Vagina (tissue), 2 donors: ENCODE results near the gene RAB3IL1. TPM values are rescaled to one million over a fixed set of nuclear protein-coding genes. Genes with fewer than 3 reads are reported as not detected.
A peak's percentile ranks its signal among the peaks of the same experiment; 100 is the strongest.

Experiments used
- DNase-seq, 2 donors: peaks; one replicate each; pipeline ENCODE4 v3.0.0-alpha.2; 2017; ENCODE audit errors: extremely low spot score in 2 of 2
- H3K27ac ChIP-seq: fragments of 200-600 bp; sonication (generic); one replicate; pipeline ENCODE4 v1.5.1; 2019
- H3K27me3 ChIP-seq: fragments of 200-600 bp; sonication (generic); one replicate; pipeline ENCODE4 v1.5.1; 2019
- H3K36me3 ChIP-seq, 2 donors: fragments of 200-600 bp; sonication (generic); one replicate each; pipeline ENCODE4 v1.5.1; 2017 to 2019
- H3K4me1 ChIP-seq: fragments of 200-600 bp; sonication (generic); one replicate; pipeline ENCODE4 v1.5.1; 2019
- H3K4me3 ChIP-seq, 2 donors: fragments of 200-600 bp; sonication (generic); 1 replicate in 1 of 2; 2 replicates in 1 of 2; pipeline ENCODE4 v1.5.1; 2016 to 2019
- H3K9me3 ChIP-seq: fragments of 200-600 bp; sonication (generic); one replicate; pipeline ENCODE4 v1.5.1; 2019
- CTCF ChIP-seq, 3 experiments: fragments of 450-650 bp in 2 of 3; fragments of 200-600 bp in 1 of 3; sonication (generic) in 1 of 3; IDR thresholded peaks; one replicate each; pipeline ENCODE4 v1.5.1; 2017 to 2019; ENCODE audit warnings: antibody characterized with exemption in 3 of 3, mild to moderate bottlenecking in 2 of 3, moderate library complexity in 2 of 3
- POLR2A ChIP-seq, 2 donors: fragments of 450-650 bp; IDR thresholded peaks; one replicate each; pipeline ENCODE4 v1.6.1; 2017; ENCODE audit warnings: antibody characterized with exemption in 2 of 2, mild to moderate bottlenecking in 2 of 2, moderate library complexity in 2 of 2
- POLR2AphosphoS5 ChIP-seq, 2 donors: sonication (generic); formaldehyde crosslinking; IDR thresholded peaks; one replicate each; pipeline ENCODE4 v1.9.0; 2017; ENCODE audit warnings: antibody characterized with exemption in 2 of 2, mild to moderate bottlenecking in 2 of 2, low read depth in 1 of 2; ENCODE audit not compliant: insufficient read depth in 1 of 2
- intact Hi-C: fragments of 100-400 bp; cut with DNase I; formaldehyde crosslinking; loops from one replicate; pipeline ENCODE4 v1.15.1; 2023
- total RNA-seq: library from RNA; depleted of rRNA; stranded (reverse); fragments of >200 nt; gene quantifications from one replicate; pipeline ENCODE4 v1.2.3, GENCODE V29; 2016

Gene RAB3IL1
- total RNA-seq, 1 donor from 2014 or later = 32.2 TPM

- no peak for DNase-seq
- Histone ChIP-seq H3K4me1 (peaks cover 15% of the 10 kb centered on the region), H3K27me3 (no peaks in the 10 kb centered on the region), H3K27ac (no peak overlapping the region), H3K4me3 (no peak overlapping the region), H3K9me3 (no peaks in the 10 kb centered on the region), H3K36me3 (peaks cover 0 to 34% of the 10 kb centered on the region in 2 donors)
- intact Hi-C loops = no loop called here
- TF ChIP-seq POLR2AphosphoS5 (IDR thresholded peaks at IDR 0.05; ENCODE audit: insufficient read depth in 1 of 2, low read depth in 1 of 2) (no peak), POLR2A (IDR thresholded peaks at IDR 0.05) (no peak), CTCF (IDR thresholded peaks at IDR 0.05) (no peak)
These were observed 16.0 kb downstream of the RAB3IL1 start for GRCh38 chr11:61901397-61901796.

DNA sequence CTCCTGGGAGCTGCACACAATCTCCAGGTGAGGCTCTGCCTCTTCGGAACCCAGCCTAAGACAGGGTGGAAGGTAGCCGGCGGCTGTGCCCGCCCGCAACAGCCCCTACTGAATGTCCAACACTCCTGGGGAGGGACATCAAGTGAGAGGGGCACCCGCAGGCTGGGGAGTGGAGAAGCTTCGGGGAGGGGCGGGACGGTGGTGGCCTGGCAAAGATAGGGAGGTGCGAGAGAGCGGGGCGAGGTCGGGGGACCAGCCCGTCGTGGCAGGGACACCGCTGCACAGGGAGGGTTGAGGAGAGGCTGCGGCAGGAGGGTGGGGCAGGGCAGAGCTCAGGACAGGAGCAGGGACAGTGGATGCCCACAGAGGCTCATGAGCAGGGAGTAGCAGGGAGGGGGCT lies 17.1 kb downstream of the RAB3IL1 start:
- H3K4me3 ChIP-seq = no peak overlapping the region
- peaks cover 0 to 23% of the 10 kb centered on the region in 2 donors for H3K36me3 ChIP-seq
- intact Hi-C loops = no loop called here
- no peaks in the 10 kb centered on the region for H3K9me3 ChIP-seq
- H3K27me3 ChIP-seq = no peaks in the 10 kb centered on the region
- peak overlapping the region; percentile 45 for H3K27ac ChIP-seq
- TF ChIP-seq CTCF (IDR thresholded peaks at IDR 0.05) (no peak), POLR2A (IDR thresholded peaks at IDR 0.05) (no peak), POLR2AphosphoS5 (IDR thresholded peaks at IDR 0.05; ENCODE audit: insufficient read depth in 1 of 2, low read depth in 1 of 2) (no peak)
- peaks cover 15% of the 10 kb centered on the region for H3K4me1 ChIP-seq
- DNase-seq = no peak

- Histone ChIP-seq H3K9me3 (no peaks in the 10 kb centered on the region), H3K36me3 (peaks cover 0 to 18% of the 10 kb centered on the region in 2 donors), H3K4me1 (peaks cover 15% of the 10 kb centered on the region), H3K27ac (peak overlapping the region; percentile 56), H3K4me3 (no peak overlapping the region), H3K27me3 (no peaks in the 10 kb centered on the region)
- intact Hi-C loops = loop anchor here (2.0 to 10.0 kb wide), 4 partner anchors 48 to 216 kb away; partner anchors contain the start of genes FEN1 and TMEM258
- TF ChIP-seq POLR2A (IDR thresholded peaks at IDR 0.05) = no peak
- TF ChIP-seq POLR2AphosphoS5 (IDR thresholded peaks at IDR 0.05; ENCODE audit: insufficient read depth in 1 of 2, low read depth in 1 of 2) = peak; percentile 39 to 51
- peak; percentile 99 to 100 (median 99) for TF ChIP-seq CTCF (IDR thresholded peaks at IDR 0.05)
- no peak for DNase-seq
These were observed 18.1 kb downstream of the RAB3IL1 start for GRCh38 chr11:61899146-61899841.

DNA sequence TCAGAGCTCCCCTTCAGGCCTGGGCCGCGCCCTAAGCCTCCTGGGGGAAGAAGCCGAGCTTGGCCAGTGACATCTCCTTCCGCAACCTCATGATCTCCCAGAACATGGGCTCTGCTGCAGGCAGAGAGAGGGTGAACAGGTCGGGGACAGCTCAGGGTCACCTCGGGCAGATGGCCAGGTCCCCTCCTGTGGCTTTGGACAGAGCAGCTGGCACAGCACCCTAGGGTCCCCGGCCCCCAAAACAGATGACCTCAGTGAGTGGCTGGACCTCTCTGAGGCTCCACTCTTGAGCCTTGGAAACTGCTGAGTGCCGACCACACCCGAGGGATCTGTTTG lies 19.2 kb downstream of the RAB3IL1 start:
- TF ChIP-seq POLR2AphosphoS5 (IDR thresholded peaks at IDR 0.05; ENCODE audit: insufficient read depth in 1 of 2, low read depth in 1 of 2) (no peak), CTCF (IDR thresholded peaks at IDR 0.05) (no peak), POLR2A (IDR thresholded peaks at IDR 0.05) (no peak)
- no peaks in the 10 kb centered on the region for H3K27me3 ChIP-seq
- DNase-seq = no peak
- peak overlapping the region; percentile 56 for H3K27ac ChIP-seq
- peaks cover 15% of the 10 kb centered on the region for H3K4me1 ChIP-seq
- H3K9me3 ChIP-seq = no peaks in the 10 kb centered on the region
- no peak overlapping the region for H3K4me3 ChIP-seq
- peaks cover 0 to 10% of the 10 kb centered on the region in 2 donors for H3K36me3 ChIP-seq
- intact Hi-C loops = loop anchor here (2.0 to 10.0 kb wide), 4 partner anchors 49 to 217 kb away; partner anchors contain the start of genes FEN1 and TMEM258
